ENCODE results near the gene STPG1.
"Not testable (repeated sequence)": the region's sequence is repeated elsewhere in the genome, so short reads cannot be mapped to it uniquely, and the experiment has no call there.

The STPG1 gene, protein sequence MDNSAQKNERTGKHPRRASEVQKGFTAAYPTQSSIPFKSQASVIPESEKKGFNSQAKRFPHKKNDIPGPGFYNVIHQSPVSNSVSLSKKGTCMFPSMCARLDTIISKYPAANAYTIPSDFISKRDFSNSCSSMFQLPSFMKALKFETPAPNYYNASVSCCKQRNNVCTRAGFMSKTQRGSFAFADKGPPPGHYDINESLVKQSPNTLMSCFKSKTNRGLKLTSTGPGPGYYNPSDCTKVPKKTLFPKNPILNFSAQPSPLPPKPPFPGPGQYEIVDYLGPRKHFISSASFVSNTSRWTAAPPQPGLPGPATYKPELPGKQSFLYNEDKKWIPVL

DNA sequence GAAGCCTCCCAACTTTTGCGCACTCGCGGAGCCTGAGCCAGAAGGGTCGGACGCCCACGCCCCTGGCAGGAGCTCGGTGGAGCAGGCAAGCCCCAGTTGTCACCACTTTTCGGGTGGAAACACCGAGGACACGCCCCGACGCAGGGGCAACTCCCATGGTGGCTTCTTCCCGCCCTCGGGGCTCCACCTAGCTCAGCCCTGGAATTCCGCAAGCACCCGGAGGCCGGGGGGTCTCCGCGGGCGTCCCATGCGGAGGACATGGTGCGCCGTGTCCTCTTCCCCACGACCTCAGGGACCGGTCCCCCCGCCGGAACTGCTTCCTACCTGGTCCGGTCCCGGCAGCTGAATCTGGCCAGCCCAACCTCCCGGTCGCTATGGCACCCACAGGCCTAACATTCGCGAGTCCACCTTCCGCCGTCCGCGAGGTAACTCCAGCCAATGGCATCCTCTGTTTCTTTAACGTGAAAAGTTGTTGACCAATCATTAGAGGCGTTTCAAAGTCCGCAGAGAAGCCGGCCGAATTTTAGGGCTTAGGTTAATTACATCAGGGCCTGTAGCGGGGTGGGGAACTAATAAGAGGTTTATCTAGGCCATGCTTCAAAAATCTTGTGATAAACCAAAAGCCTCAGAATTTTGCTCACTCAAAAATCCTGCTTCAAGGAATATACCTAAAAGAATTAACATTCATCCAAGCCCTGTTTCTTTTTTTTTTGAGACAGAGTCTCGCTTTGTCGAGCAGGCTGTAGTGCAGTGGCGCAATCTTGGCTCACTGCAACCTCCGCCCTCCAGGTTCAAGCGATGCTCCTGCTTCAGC is at the start of gene STPG1:
Gene STPG1 (minus strand): TSS at position 433 of the 814 bp plus-strand sequence. CDS start 12,394 bp downstream, outside the sequence.
- peak; percentile 98 for DNase-seq (ENCODE audit: low spot score)

DNA sequence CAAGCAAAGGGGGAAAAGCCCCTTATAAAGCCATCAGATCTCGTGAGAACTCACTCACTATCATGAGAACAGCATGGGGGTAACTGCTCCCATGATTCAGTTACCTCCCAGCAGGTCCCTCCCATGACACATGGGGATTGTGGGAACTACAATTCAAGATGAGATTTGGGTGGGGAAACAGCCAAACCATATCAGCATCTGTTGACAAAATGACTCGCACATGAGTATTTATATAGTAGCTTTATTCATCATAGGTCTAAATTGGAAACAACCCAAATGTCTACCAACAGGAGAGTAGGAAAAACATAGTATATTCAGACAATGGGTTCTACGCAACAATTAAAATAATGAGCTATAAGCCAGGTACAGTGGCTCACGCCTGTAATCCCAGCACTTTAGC is 48.5 kb upstream of the STPG1 start:
- not testable (repeated sequence) for DNase-seq (ENCODE audit: low spot score)

DNA sequence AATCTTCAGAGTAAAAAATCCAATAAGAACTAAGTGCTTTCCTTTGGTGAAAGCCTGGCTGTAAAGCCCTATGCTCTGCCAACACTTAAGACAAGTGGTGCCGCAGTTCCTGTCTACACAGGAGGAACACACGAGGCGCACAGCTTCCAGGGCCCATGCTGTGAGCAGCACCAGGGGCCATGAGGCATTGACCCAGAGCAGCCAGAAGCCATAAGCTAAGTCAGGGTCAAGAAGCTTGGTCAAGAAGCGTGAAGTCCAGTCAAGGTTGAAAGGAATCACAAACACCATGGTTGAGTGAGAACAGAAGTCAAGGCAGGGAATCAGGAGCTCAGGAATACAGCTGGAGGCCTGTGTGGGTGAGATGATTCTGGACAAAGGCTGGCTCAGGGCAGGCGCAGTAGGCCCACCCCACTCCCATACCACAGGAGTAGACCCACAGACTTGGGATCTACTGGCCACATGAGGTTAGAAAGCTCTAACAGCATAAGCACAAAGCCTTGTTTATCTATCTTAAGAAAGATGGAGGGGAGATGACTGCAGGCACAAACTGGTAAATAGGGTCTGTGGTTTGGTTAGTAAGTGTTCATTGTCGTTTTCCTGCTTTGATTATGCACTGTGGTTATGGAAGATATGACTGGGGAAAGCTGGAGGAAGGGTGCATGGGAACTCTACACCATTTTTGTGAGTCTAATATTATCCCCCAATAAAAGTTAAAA is 46.1 kb upstream of the STPG1 start:
- DNase-seq (ENCODE audit: low spot score): no peak

DNA sequence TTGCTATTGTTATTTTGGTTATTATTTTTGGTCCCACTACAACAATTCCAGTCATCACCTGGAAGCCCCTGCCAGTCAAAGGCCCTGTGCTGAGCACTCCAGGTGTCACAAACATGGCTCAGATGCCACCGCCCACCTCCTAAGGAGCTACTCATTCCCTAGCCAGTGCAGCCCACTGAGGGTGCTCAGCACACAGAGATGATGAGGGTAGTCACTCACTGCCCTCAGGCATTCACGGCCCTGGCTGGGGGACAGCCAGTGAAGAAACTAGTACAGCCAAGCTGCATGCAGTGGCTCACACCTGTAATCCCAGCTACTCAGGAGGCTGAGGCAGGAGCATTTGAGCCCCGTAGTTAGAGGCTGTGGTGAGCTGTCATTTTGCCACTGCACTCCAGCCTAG is 44.3 kb upstream of the STPG1 start:
- no peak for DNase-seq (ENCODE audit: low spot score)

DNA sequence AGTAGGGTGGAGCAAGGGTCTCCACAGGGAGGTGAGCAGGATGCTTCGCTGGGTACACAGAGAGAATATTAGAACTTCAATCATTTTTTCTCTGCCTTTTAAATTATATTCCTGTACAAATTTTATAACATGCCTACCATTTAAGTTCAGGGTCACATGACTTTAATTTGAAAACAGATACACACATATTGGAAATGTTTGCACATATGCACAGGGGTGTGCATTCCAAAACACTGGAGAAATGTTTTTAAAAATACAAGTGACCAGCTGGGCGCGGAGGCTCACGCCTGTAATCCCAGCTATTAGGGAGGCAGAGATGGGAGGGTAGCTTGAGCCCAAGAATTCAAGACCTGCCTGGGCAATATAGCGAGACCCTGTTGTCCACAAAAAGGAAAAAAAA is 41.7 kb upstream of the STPG1 start:
- DNase-seq (ENCODE audit: low spot score): no peak

DNA sequence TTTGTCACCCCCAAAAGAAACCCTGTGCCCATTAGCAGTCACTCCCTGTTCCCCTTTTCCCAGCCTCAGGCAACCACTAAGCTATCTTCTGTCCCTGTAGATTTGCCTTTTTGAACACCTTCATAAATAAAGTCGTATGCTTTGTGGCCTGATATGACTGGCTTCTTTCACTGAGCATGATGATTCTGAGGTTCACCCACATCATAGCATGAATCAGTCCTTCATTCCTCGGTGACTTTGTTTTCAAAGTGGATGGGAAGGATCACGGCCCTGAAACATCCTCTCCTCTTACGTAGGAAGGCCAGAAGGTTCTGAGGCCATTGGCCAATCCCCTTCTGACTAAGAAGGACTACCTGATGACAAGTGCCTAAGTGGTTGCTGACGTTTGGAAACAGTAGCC is 41.1 kb upstream of the STPG1 start:
- no peak for DNase-seq (ENCODE audit: low spot score)

DNA sequence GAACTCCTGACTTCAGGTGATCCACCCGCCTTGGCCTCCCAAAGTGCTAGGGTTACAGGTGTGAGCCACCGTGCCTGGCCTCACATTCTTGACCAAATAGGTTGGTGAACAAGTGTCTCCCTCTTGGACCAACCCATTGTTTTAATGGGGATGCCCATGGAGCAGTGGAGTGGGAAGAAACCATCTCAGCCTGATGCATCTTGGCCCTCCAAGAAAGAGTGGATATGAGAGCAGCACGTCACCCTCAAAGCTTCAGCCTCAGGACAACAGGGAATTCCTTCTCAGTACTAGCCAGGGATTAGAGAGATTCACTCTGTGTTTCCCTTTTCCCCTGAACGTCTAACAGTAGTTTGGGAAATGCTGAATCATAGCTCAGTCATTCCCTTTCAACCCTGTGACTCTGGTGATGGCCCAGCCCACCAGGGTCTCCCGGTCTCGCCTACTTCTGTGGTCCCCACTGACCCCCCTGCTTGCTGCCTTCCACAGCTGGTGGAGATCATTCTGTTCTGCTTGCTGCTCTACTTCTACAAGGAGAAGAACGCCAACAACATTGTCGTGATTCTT is 39.4 kb upstream of the STPG1 start:
- no peak for DNase-seq (ENCODE audit: low spot score)

DNA sequence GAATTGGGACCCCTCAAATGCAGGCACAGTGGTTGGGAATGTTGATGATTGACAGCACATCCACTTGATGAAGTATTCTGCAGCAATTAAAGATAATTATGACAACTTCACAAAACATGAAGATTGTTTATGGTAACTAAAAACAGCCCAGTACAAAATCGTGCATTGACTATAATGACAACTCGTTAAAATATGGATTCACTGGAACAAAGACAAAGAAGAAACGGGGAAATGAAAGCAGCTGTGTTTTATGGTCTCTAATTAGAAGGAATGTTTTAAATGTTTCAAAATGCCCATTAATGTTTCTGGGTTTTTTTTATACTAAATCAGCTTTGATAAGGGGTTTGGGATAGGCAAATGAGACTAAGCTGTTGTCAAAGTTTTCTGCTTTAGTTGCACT is 38.2 kb upstream of the STPG1 start:
- DNase-seq (ENCODE audit: low spot score): no peak

DNA sequence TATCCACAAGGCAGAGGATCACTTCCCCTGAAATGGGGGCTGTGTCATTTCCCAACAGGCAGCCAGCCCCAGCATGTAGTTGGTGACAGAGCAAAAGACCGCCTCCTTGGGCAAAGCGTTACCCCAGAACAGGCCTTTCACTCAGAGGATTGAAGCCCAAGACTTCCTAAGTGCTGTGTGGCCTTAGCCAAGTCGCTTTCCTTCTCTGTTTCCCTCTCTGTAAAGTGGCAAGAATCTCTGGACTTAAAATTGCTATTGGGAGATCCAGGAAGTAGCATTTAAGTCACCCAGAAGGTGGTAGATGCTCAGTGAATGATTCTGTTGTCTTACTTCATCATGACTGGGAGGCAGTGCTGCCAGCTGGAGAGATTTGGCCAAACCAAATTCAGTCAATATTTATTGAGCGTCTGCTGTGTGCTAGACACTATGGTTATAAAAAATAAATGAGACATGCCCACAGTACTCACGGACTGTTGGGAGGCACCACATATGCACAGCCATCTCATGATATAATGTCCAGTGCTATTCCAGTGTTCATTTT is 37.3 kb upstream of the STPG1 start:
- no peak for DNase-seq (ENCODE audit: low spot score)

DNA sequence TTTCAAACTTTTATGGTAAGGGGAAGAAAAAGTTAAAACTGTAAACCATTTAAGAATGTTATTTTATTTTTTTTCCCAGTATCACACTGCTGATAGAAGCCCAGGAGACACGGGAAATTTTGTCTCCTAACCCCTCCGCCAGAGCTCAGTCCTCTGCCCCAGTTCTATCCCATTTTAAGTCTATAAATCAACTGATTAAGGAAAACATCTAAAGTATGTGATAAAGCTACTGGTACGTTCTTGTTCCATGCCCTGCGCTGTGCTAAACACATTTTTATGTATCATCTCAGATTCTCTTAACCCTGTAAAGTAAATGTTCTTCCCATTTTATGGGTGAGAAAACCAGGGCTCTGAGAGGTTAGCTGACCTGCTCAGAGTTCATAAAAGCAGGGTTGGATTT is 36.7 kb upstream of the STPG1 start:
- DNase-seq (ENCODE audit: low spot score): no peak

DNA sequence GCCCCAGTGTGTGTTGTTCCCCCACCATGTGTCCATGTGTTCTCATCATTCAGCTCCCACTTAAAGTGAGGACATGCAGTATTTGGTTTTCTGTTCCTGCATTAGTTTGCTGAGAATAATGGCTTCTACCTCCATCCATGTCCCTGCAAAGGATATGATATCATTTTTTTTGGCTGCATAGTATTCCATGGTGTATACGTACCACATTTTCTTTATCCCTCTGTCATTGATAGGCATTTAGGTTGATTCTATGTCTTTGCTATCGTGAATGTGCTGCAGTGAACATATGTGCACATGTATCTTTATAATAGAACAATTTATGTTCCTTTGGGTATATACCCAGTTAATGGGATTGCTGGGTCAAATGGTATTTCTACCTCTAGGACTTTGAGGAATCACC is 32.9 kb upstream of the STPG1 start:
- not testable (repeated sequence) for DNase-seq (ENCODE audit: low spot score)

DNA sequence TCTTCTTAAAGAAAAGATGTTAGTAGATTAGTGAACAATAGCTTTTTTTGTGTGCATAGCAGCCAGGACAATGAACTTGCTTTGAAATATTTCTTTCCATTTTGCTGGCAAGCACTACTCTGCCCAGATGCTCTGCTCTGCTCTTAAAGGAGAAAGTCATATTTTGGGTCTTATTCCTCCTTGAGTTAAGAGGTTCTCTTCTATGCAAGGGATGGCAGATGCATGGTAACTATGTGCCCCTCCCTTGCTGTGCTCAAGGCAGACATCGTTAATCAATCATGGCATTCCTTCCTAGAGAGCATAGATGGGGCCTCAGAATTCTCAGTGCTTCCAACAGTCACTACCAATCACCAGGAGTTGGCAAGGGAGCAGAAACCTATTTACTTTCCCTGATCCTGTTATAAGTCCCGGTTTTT is 29.7 kb upstream of the STPG1 start:
- DNase-seq (ENCODE audit: low spot score): no peak

DNA sequence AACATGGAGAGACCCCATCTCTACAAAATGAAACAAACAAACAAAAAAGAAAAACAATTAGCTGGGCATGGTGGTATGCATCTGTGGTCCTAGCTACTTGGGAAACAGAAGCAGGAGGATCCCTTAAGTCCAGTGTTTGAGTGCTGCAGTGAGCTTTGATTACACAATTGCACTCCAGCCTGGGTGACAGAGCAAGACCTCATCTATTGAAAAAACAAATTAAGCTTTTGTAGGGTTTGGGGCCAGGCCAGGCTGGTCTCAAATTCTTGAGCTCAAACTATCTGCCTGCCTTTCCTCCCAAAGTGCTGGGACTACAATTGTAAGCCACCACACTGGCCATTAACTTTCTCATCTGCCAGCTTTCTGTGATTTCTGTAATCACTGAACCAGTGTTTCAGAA is 29.2 kb upstream of the STPG1 start:
- no peak for DNase-seq (ENCODE audit: low spot score)

DNA sequence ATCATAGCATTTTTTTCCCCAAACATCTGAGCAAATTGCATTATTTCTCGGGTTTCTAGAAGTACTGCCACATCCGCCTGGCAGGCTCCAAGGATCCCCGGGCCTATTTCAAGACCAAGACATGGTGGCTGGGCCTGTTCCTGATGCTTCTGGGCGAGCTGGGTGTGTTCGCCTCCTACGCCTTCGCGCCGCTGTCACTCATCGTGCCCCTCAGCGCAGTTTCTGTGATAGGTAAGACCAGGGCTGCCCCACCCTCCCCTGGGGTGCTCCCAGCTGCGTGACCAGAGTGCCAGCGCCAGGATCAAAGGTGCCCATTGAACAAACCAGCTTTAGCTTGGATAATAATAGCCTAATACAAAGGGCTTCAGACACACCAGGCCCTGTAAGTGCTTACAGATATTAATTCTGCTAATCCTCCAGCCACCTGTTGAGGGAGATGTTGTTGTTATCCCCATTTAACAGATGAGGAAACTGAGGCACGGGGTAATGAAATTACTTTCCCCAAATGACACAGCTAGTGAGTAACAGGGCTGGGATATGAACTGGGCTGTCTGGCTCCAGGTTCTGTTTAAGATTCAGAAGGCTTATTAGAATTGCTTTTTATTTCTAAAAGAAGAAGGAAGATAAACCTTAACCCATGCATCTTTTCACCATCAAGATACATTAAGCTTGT is 28.6 kb upstream of the STPG1 start:
- no peak for DNase-seq (ENCODE audit: low spot score)

DNA sequence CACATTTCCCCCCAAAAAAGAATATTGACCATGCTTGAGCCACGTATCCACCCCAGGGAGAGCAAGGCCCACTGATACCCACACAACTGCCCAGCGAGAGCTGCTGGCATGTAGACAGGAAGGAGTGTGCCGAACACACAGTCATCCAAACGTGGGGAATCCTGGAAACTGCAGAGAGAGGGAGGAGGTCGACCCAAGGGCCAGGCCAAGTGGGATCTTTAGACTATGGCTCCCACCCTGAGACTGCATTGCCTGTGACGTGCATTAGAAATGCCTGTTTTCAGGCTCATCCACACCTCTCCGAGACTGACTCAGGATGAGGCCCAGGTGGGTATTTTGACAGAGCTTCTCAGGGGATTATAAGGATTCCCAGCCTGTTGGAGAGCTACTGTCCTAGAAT is 27.9 kb upstream of the STPG1 start:
- DNase-seq (ENCODE audit: low spot score): no peak

DNA sequence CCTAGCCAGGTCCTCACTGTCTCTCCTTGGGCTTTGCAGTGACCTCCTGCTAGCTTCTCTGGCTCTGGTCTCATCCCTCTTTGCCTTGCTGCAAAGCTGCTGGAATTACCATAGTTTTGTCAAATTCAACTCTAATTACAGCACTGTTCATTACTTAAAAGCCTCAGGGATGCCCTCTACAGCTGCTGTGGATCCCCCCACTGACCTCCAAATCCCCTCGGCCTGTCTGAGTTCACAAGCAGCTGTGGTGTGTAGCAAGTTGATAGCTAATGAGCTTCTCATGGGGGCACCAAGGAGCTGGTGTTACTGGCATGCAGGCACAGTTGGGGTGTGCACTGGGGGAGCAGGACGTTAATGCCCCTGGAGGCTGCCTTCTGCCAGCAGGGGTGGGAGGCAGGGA is 26.9 kb upstream of the STPG1 start:
- DNase-seq (ENCODE audit: low spot score): no peak

DNA sequence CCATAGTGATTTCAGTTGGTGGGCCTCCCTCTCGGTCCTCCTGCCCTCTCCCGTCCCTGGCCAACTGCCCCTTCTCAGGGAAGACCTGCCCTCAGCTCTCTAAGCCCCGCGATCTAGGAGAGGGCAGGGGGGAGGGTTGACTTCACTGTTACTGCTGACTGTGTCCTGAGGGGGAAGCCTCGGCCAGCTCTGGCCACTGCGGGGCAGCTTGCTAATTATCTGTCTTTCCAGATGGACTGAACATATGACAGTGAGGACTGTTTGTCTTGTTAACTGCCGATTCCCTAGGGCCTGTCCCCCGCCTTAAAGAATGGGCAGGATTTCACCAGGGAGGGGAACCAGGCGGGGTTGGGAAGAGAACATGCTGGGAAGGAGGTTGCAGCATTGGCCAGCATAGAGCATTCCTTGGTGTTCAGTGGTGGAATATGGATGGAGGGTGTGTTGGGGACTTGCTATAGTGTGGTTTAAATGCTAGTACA is 24.9 kb upstream of the STPG1 start:
- DNase-seq (ENCODE audit: low spot score): no peak

DNA sequence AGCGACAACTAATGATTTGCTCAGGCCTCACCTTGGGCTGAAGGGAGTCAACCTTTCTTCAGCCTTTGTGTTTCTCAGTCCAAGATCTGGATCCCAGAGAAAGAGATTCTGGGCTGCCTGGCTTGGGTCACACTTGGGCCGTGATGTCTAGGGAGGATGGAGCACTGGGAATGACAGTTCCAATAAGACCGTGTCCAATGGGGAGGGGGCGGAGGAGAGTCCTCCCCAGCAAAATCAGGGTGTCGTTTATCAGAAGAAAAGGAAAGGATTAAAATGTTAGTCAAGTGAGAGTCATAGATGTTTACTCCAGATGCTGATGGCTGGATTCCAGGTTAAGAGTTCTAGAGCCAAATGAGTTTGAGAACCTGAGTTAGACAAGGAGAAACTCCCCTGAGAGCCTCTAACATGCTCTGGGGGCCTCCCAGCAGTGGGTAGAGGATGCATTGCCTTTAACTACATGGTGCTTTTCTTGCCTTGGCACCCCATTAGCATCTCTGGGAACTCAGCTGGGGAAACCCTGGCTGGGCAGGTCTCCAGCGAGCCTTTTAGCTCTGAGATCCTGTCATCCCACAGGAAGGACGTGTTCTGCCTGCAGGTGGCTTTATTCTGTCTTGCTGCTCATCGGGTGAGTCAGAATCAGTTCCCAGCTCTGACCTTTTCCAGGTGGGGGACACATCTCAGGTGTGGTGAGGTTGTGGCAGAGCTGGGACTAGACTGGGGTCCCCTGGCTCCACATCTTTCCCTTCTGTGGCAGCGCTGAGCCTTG is 24.2 kb upstream of the STPG1 start:
- DNase-seq (ENCODE audit: low spot score): no peak

DNA sequence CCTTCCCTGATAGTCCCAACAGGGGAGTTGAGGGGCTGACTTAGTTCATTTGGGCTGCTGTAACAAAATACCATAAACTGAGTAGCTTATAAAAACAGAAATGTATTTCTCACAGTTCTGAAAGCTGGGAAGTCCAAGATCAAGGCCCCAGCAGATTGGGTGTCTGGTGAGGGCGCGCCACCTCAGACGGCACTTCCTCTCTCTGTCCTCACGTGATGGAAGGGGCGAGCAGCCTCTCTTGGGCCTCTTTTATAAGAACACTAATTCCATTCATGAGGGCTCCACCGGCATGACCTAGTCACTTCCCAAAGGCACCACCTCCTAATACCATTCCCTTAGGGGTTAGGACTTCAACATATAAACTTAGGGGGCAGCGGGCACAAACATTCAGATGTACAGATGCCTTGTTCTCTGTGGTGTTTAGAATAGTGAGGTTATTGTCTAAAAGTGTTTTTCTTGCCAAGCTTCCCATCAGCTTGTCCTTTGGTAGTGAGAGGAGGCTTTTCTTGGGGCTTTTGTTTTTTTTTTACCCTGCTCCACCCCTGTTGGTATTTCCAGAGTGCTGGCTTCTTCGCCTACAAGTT is 22.3 kb upstream of the STPG1 start:
- DNase-seq (ENCODE audit: low spot score): no peak

DNA sequence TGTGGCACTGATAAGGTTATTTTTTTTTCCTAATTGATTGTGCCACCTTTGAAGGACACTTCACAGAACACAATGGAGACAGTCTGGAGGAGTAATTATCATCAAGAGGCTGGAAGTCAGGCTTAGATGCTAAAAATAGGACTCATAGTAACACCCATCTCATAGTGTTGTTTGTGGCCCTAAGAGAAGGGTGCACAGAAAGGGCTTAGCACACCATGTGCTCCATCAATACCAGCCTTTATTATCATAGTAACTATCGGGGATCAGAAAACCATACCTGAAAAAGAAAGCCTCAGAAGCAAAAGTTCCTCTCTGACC is 13.9 kb upstream of the STPG1 start:
- no peak for DNase-seq (ENCODE audit: low spot score)
